Inflammatory macrophage (primary cell): ENCODE measurements around the gene TECPR2.

Experiments
- DNase-seq, 2 donors: peaks; one replicate each; pipeline ENCODE4 v3.0.0-alpha.2; 2020 to 2022

The TECPR2 gene

DNA sequence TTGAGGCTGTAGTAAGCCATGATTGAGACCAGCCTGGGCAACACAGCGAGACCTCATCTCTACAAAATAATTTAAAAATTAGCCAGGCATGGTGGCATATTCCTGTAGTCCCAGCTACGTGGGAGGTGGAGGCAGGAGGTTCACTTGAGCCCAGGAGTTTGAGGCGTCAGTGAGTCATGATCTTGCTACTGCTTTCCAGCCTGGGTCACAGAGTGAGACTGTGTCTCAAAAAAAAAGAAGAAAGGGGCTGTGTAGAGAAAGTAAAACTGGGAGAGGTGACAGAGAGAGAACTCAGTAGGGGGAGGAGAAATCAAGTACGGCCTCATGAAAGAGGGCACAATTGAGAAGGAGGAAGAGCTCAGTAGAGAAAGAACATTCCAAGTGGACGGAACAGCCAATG, 12.4 kb downstream of the TECPR2 start:
- no peak for DNase-seq

DNA sequence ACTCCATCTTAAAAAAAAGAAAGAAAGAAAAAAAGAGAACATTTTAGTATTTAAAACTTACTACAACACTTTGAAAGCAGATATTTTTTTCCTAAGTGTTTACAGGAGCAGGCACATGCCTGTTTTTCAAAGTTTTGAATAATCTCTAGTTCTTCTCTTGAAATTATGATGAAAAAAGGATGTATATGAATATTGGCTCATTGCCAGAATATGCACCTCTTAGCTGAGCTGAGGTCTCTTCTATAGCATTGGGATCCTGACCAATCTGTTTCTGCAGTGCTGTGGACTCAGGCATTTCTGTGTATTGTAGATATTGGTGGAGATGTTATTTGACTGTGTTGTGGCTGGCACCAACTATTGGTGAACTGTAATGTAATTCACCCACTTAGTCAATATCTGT, 15.0 kb downstream of the TECPR2 start:
- DNase-seq: no peak

DNA sequence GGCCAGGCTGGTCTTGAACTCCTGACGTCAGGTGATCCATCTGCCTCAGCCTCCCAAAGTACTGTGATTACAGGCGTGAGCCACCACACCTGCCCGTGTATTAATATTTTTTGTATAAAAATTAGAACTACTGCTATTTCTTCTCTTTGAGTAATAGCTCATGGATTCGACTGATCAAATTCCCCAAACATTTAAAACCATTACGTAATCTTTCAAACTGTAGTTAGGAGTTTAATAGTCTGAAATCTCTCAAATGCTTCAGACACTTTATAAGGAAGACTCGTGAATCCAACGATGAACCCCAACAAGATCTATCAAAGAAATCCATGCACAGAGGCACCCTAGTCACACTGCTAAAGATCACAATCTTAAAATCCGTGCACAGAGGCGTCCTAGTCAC, 16.1 kb downstream of the TECPR2 start:
- no peak for DNase-seq

GRCh38 chr14:102387086-102387485, 24.3 kb downstream of the TECPR2 start:
- no peak for DNase-seq

DNA sequence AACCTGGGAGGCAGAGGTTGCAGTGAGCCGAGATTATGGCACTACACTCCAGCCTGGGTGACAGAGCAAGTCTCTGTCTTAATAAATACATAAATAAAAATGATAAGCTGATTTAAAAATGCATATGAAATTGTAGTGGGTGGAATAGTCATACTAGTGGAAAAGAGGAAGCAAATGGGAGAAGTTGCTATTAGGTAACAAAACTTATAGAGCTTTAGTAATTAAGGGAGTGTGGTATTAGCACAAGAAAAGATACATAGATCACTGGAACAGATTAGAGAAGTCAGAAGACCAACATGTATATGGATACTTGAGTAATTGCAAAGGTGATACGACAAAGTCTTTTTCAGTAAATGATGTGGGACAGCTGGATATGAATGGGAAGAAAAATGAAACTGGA, 26.5 kb downstream of the TECPR2 start:
- DNase-seq: peak; percentile 4 to 83

DNA sequence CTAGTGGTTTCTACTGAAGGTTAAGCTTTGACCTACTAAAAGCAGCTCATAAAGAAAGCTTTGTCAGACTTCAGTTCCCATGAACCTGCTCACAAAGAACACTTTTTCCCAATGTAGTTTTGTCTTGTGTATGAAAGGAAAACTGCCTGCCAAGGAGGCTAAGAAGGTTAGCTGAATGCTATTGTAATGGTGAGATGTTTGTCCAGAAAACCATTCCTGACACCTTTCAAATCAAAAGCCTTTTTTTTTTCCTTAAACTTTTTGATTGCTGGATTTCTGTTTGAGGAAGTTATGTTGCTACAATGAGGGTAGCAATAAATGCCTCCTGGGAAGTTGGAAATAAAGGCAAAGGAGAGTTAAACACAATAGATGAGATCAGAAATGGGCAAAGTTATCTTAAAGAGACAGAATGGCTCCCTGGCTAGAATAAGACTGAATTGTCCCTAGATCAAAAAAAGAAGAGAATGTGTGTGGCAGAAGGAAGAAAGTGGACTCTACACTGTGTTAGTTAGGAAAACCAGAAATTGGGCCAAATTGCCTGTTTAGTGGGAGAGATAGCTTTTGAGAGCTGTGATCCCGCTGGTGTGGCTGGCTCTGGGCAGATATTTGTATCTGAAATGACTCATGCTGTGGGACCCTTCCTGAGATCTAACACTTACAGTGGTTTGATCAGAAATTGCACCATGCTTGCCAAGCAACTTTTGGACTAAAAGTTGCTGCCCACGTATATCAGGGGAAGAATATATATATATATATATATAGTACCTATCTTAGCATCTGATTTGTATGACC, 27.5 kb downstream of the TECPR2 start:
- peak in 1 of 2 donors; percentile 16 for DNase-seq

GRCh38 chr14:102392506-102392905, 29.8 kb downstream of the TECPR2 start:
- DNase-seq: no peak

DNA sequence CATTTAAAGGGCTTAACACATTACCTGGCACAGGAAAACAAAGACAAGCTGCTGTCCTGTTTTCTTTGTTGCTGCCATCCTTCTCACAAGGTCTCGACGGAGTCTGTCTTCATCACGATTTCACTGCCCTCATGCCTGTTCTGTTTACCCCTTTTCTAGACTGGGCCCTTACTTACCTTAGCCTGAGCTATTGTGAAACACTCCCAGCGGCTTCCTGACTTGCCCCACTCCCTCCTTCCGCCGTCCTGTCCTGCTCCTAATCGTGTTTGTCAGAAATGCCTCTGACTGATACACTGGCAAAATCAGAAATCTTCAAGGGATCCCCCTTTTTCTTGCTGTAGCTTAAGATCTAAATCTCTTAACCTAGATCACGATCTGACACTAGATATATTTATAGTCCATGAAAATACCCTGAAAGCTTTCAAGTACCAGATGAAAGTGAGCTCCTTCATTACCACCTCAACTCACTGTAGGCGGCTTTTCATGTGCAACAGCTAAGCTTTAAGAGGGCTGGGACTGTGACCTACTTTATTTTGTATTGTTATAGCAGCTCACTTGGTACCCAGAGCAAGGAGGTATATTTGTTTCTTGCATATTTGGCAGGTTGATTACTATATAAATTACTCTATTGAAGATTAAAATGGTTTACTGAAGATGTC, 32.1 kb downstream of the TECPR2 start:
- DNase-seq: no peak

DNA sequence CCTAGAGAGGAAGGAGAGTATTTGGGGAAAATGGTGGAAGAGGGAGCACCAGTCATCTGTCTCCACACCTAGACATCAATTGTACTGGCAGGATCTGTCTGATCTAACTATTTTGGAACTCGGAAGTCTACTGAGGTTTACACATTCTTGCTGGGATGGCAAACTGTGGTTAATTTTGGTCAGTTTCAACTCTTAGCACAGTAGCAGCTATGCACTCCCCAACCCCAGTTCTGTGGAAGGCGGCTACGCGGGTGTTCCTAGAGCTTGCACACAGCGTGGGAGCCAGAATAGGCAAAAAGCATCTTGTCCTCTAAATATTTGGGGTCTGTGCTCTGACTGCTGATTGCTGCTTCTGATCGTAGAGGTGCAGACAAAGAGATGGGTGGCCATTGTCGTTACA, 33.8 kb downstream of the TECPR2 start:
- DNase-seq: no peak

DNA sequence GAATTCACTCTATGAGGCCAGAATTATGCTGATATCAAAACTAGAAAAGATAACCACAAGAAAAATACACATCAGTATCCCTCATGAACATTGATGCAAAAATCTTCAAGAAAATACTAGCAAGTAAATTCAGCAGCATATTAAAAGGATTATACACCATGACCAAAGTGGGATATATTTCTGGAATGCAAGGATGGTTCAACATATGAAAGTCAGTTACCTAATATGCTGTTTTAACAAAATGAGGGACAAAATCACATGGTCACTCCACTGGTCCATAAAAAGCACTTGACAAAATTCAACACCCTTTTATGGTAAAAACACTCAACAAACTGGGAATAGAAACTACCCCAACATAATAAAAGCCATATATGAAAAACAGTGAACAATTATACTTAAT, 40.3 kb downstream of the TECPR2 start:
- no peak for DNase-seq

DNA sequence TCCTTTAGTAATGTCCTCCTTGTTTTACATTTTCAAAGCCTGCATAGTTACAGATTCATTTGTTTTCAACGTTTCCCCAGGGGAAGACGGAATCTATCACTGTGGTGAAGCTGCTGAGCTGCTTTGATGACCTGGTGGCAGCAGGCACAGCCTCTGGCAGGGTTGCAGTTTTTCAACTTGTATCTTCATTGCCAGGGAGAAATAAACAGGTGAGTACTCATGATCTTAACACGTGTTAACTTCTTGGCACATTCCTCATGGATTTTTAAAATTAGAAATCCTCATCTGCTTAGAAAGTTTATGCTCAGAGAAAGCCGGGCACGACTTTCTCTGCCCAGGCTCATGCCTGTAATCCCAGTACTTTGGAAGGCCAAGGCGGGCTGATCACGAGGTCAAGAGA, 44.5 kb downstream of the TECPR2 start:
- DNase-seq: no peak

GRCh38 chr14:102408724-102409123, 46.0 kb downstream of the TECPR2 start:
- no peak for DNase-seq

- no peak for DNase-seq
Observed at GRCh38 chr14:102415671-102416070, 52.9 kb downstream of the TECPR2 start.

DNA sequence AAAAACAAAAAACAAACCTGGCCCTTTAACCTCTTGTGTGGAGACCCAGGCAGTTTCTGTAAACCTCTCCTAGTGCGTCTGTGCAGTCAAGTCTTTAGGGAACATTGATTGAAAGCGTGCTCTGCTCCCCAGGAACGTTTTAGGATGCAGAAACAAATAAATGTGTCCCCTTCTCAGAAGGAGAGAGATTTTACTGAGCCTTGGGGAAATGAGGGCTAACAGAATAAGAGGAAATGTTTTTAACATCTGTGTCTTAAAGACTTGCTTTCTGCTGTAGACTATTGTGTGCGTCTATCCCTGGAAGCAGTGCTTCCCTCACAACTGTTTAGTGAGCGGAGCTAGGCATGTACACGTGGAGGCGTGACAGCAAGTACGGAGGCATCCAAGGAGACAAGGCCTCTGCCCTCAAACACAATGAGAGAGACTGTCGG, 54.3 kb downstream of the TECPR2 start:
- DNase-seq: no peak

DNA sequence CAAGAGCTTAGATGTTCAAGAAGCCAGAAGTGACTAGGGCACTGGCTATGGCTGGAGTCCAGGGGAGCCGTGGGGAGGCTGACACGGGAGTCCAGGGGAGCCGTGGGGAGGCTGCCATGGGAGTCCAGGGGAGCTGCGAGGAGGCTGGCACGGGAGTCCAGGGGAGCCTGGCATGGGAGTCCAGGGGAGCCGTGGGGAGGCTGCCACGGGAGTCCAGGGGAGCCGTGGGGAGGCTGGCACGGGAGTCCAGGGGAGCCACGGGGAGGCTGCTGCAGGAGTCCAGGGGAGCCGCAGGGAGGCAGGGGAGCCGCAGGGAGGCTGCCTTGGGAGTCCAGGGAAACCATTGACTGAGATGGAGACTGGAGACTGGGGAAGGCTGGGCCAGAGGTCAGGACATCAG, 54.9 kb downstream of the TECPR2 start:
- no peak for DNase-seq

GRCh38 chr14:102418169-102418852, 55.6 kb downstream of the TECPR2 start:
- DNase-seq: no peak

GRCh38 chr14:102418853-102419240, 56.1 kb downstream of the TECPR2 start:
- DNase-seq: no peak

GRCh38 chr14:102419276-102419675, 56.5 kb downstream of the TECPR2 start:
- no peak for DNase-seq

DNA sequence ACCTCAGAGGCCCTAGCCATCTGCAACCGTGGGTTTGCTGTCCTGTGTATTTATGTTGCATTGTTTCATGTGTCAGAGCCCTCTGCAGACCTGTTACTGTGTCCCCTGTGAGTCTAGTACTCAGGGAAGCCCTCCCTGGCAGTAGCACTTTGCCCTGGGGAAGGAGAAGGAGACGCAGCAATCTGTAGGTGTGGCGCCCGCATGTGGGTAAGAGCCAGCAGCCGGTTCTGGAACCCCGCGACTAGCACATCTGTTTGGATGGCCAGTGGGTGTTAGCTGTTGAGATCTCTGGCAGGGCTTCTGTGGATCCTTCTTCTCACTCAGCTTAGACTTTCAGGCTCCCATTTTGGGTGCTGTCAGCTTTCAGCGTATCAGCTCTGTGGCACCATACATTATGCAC, 57.0 kb downstream of the TECPR2 start:
- DNase-seq: no peak

GRCh38 chr14:102421411-102422057, 58.8 kb downstream of the TECPR2 start:
- DNase-seq: no peak

DNA sequence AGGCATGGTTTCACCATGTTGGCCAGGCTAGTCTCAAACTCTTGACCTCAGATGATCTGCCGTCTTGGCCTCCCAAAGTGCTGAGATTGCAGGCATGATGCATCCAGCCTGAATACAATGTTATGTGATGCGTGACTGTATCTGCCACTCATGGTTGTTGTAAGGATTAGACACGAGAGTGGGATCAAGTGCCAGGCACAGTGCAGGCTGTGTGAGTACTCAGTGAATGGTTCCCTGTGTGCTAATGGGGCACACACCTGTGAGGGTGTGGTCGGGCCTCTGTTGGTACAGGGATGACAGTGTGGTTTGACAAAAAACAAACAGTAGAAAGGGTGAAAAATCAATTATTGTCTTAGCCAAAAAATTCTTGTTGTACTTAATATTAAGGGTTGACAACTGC, 61.8 kb downstream of the TECPR2 start:
- no peak for DNase-seq

- no peak for DNase-seq
Observed at GRCh38 chr14:102424923-102425322, 62.2 kb downstream of the TECPR2 start.

DNA sequence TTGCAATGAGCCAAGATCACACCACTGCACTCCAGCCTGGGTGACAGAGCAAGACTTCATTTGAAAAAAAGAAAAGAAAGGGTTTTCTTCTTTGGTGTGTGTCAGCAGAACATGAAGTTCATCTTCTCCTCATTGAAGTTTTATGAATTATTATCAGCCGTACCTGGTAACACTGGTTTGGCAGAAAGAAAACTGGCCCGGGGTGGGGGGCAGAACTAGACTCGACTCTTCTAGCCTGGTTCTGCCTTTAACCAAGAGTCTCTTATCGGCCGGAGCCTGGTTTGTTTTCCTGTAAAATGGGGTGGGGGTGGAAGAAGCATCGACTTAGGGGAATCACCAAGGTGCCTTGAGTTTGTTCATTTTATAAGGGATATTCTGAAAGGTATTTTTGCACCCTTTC, 64.1 kb downstream of the TECPR2 start:
- DNase-seq: no peak
